ENCODE data around the gene THUMPD2. TPM values are rescaled to one million over a fixed set of nuclear protein-coding genes. Genes with fewer than 3 reads are reported as not detected.

Gene THUMPD2
- total RNA-seq, 1 experiment from 2014 or later, result 19.5 TPM

DNA sequence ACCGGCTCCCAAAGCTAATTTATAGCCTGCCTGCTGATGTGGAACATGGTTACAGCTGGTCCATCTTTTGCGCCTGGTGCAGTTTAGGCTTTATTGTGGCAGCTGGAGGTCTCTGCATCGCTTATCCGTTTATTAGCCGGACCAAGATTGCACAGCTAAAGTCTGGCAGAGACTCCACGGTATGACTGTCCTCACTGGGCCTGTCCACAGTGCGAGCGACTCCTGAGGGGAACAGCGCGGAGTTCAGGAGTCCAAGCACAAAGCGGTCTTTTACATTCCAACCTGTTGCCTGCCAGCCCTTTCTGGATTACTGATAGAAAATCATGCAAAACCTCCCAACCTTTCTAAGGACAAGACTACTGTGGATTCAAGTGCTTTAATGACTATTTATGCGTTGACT, 62.0 kb downstream of the THUMPD2 start:
- Histone ChIP-seq H2AK5ac (ENCODE audit: insufficient read length, low read length) (no peak overlapping the region), H3K79me1 (ENCODE audit: insufficient read depth, low read depth, low read length, poor library complexity, severe bottlenecking) (no peaks in the 10 kb centered on the region), H3K14ac (ENCODE audit: insufficient read depth, low read length) (no peak overlapping the region), H4K5ac (ENCODE audit: insufficient read length, low read depth, low read length) (no peak overlapping the region), H3K4ac (ENCODE audit: low read depth, low read length) (no peak overlapping the region), H3K56ac (ENCODE audit: insufficient read length, low read depth, low read length) (no peak overlapping the region), H2BK20ac (ENCODE audit: low read depth, low read length, poor library complexity, severe bottlenecking) (no peak overlapping the region), H2BK12ac (ENCODE audit: insufficient read length, low read depth, low read length) (no peak overlapping the region), H3K27ac (ENCODE audit: insufficient read length, low read depth, low read length) (no peak overlapping the region), H2AFZ (ENCODE audit: low read length) (no peak overlapping the region), H3K23ac (ENCODE audit: insufficient read length, low read depth, low read length) (no peak overlapping the region), H2BK15ac (ENCODE audit: low read depth, low read length) (no peak overlapping the region), H4K8ac (replicated peaks; ENCODE audit: insufficient read length, low read depth, low read length) (no peak overlapping the region), H2BK120ac (ENCODE audit: low read depth, low read length, poor library complexity, severe bottlenecking) (no peak overlapping the region), H3K79me2 (ENCODE audit: insufficient read depth, low read length) (no peaks in the 10 kb centered on the region), H3K4me2 (ENCODE audit: insufficient read depth, insufficient read length, low read length) (no peak overlapping the region), H3T11ph (ENCODE audit: low read length) (no peak overlapping the region), H2BK5ac (ENCODE audit: insufficient read length, low read length) (no peak overlapping the region), H3K9ac (ENCODE audit: extremely low read depth, insufficient read length, low read length) (no peak overlapping the region), H3K4me1 (ENCODE audit: insufficient read depth, low read length) (peaks cover 3% of the 10 kb centered on the region; the same call in 1 of the 2 replicates), H3K27me3 (ENCODE audit: insufficient read depth, low read length) (no peaks in the 10 kb centered on the region), H4K20me1 (ENCODE audit: control insufficient read depth, insufficient read depth, insufficient read length) (no peaks in the 10 kb centered on the region), H4K91ac (ENCODE audit: insufficient read length, low read depth, low read length) (no peak overlapping the region), H3K18ac (ENCODE audit: insufficient read length, low read depth, low read length) (no peak overlapping the region), H3K23me2 (ENCODE audit: insufficient read length, low read depth, low read length, poor library complexity, severe bottlenecking) (no peaks in the 10 kb centered on the region), H3K9me3 (ENCODE audit: control insufficient read depth, low read depth, low read length) (no peaks in the 10 kb centered on the region)
- H3K9me3 Mint-ChIP-seq, result no peaks in the 10 kb centered on the region
- H3K4me3 Mint-ChIP-seq, result no peak overlapping the region
- TF ChIP-seq, protein P1, sequence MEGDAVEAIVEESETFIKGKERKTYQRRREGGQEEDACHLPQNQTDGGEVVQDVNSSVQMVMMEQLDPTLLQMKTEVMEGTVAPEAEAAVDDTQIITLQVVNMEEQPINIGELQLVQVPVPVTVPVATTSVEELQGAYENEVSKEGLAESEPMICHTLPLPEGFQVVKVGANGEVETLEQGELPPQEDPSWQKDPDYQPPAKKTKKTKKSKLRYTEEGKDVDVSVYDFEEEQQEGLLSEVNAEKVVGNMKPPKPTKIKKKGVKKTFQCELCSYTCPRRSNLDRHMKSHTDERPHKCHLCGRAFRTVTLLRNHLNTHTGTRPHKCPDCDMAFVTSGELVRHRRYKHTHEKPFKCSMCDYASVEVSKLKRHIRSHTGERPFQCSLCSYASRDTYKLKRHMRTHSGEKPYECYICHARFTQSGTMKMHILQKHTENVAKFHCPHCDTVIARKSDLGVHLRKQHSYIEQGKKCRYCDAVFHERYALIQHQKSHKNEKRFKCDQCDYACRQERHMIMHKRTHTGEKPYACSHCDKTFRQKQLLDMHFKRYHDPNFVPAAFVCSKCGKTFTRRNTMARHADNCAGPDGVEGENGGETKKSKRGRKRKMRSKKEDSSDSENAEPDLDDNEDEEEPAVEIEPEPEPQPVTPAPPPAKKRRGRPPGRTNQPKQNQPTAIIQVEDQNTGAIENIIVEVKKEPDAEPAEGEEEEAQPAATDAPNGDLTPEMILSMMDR (conservative IDR thresholded peaks at IDR 0.05), result no peak
- no peak for DNase-seq
- no peaks in the 10 kb centered on the region; a peak in 1 of 7 replicates for H3K36me3 Mint-ChIP-seq (ENCODE audit: insufficient read depth in 1 of 3, low read depth in 3 of 3)
- peaks cover 13% of the 10 kb centered on the region in 2 experiments for H3K4me1 Mint-ChIP-seq
- WGBS (ENCODE audit: extremely low coverage, insufficient read length, low lambda C conversion rate), result no CpG with 5 or more reads among the region's 12 CpGs
- no peaks in the 10 kb centered on the region for H3K27me3 Mint-ChIP-seq (ENCODE audit: low read depth)
- H3K27ac Mint-ChIP-seq, result peak overlapping the region in 1 of 3 experiments; percentile 93; a peak in 2 of 7 replicates

Measured in H9 (cell line).